ENCODE results near the gene SBNO2. TPM values are rescaled to one million over a fixed set of nuclear protein-coding genes. Genes with fewer than 3 reads are reported as not detected.

Gene SBNO2
- total RNA-seq, 1 donor from 2014 or later = 65.5 TPM

- no peak for DNase-seq
- Mint-ChIP-seq H3K9me3 (ENCODE audit: unreplicated experiment) (peaks cover 8% of the 10 kb centered on the region), H3K27me3 (ENCODE audit: unreplicated experiment) (peaks cover 2% of the 10 kb centered on the region), H3K36me3 (ENCODE audit: unreplicated experiment) (peaks cover 11% of the 10 kb centered on the region), H3K4me3 (ENCODE audit: unreplicated experiment) (no peak overlapping the region), H3K4me1 (ENCODE audit: low read depth, unreplicated experiment) (peaks cover 1% of the 10 kb centered on the region), H3K27ac (ENCODE audit: unreplicated experiment) (no peak overlapping the region)
- no peak for TF ChIP-seq CTCF (IDR thresholded peaks at IDR 0.05; ENCODE audit: partially characterized antibody, unreplicated experiment)
Observed at GRCh38 chr19:1062387-1063029, 111.6 kb downstream of the SBNO2 start.

DNA sequence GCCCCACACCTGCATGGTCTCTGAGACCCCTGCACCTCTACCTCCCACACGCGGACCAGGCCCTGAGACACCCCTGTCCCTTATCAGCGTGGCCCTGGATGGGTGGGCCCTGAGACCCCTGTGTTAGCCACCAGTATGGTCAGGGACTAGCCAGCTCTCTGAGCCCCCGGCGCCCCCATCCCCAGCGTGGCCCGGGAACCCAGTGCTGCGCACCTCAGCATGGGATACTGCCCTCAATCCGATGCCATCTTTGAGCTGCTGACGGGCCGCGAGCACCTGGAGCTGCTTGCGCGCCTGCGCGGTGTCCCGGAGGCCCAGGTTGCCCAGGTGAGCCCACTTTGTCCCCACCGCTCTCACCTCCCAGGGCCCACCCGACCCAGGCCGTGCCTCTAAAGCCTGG, 112.1 kb downstream of the SBNO2 start:
- peaks cover 12% of the 10 kb centered on the region for H3K9me3 Mint-ChIP-seq (ENCODE audit: unreplicated experiment)
- peaks cover 2% of the 10 kb centered on the region for H3K27me3 Mint-ChIP-seq (ENCODE audit: unreplicated experiment)
- peaks cover 16% of the 10 kb centered on the region for H3K36me3 Mint-ChIP-seq (ENCODE audit: unreplicated experiment)
- H3K4me3 Mint-ChIP-seq (ENCODE audit: unreplicated experiment) = no peak overlapping the region
- no peak for DNase-seq
- H3K4me1 Mint-ChIP-seq (ENCODE audit: low read depth, unreplicated experiment) = peaks cover 1% of the 10 kb centered on the region
- no peak overlapping the region for H3K27ac Mint-ChIP-seq (ENCODE audit: unreplicated experiment)
- TF ChIP-seq CTCF (IDR thresholded peaks at IDR 0.05; ENCODE audit: partially characterized antibody, unreplicated experiment) = no peak

- Mint-ChIP-seq H3K27ac (ENCODE audit: unreplicated experiment) (no peak overlapping the region), H3K36me3 (ENCODE audit: unreplicated experiment) (peaks cover 25% of the 10 kb centered on the region), H3K4me1 (ENCODE audit: low read depth, unreplicated experiment) (peaks cover 1% of the 10 kb centered on the region), H3K4me3 (ENCODE audit: unreplicated experiment) (no peak overlapping the region), H3K27me3 (ENCODE audit: unreplicated experiment) (peaks cover 5% of the 10 kb centered on the region), H3K9me3 (ENCODE audit: unreplicated experiment) (peaks cover 18% of the 10 kb centered on the region)
- no peak for DNase-seq
- TF ChIP-seq CTCF (IDR thresholded peaks at IDR 0.05; ENCODE audit: partially characterized antibody, unreplicated experiment) = no peak
Observed at GRCh38 chr19:1060689-1061088, 113.4 kb downstream of the SBNO2 start.

DNA sequence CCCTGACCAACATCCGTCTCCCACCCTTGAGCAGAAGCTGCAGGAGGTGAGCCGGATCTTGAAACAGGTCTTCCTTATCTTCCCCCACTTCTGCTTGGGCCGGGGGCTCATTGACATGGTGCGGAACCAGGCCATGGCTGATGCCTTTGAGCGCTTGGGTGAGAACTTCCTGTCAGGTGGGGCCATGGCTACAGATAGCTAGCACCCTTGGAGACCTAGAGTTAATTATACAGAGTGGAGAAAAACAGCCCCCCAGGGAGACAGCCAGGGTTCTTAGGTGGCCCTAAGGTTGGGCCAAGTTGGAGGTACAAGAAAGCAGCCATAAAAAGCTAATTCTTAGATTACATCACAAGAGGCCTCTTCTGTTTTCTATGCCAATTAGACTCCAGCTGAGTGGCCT, 116.0 kb downstream of the SBNO2 start:
- H3K27me3 Mint-ChIP-seq (ENCODE audit: unreplicated experiment) = peaks cover 3% of the 10 kb centered on the region
- no peaks in the 10 kb centered on the region for H3K4me1 Mint-ChIP-seq (ENCODE audit: low read depth, unreplicated experiment)
- peaks cover 25% of the 10 kb centered on the region for H3K36me3 Mint-ChIP-seq (ENCODE audit: unreplicated experiment)
- H3K27ac Mint-ChIP-seq (ENCODE audit: unreplicated experiment) = no peak overlapping the region
- H3K4me3 Mint-ChIP-seq (ENCODE audit: unreplicated experiment) = no peak overlapping the region
- peaks cover 16% of the 10 kb centered on the region for H3K9me3 Mint-ChIP-seq (ENCODE audit: unreplicated experiment)
- TF ChIP-seq CTCF (IDR thresholded peaks at IDR 0.05; ENCODE audit: partially characterized antibody, unreplicated experiment) = no peak
- DNase-seq = no peak

Other genes with a start within 250 kb of the SBNO2 start
- gene ARID3A, start 248.2 kb downstream of the SBNO2 start, total RNA-seq (ENCODE audit: unreplicated experiment) = 148 TPM
- gene WDR18, start 189.9 kb downstream of the SBNO2 start, total RNA-seq (ENCODE audit: unreplicated experiment) = 52.1 TPM
- gene GRIN3B, start 173.8 kb downstream of the SBNO2 start, total RNA-seq (ENCODE audit: unreplicated experiment) = 0.93 TPM
- 222 TPM for gene TMEM259, start 153.1 kb downstream of the SBNO2 start, total RNA-seq (ENCODE audit: unreplicated experiment)
- gene RNU6-2, start 152.7 kb downstream of the SBNO2 start, total RNA-seq (ENCODE audit: unreplicated experiment) = not detected
- gene CNN2, start 147.7 kb downstream of the SBNO2 start, total RNA-seq (ENCODE audit: unreplicated experiment) = 117 TPM
- gene ABCA7, start 134.2 kb downstream of the SBNO2 start, total RNA-seq (ENCODE audit: unreplicated experiment) = 110 TPM
- 1.7 TPM for gene ARHGAP45, start 107.1 kb downstream of the SBNO2 start, total RNA-seq (ENCODE audit: unreplicated experiment)
- gene POLR2E, start 78.9 kb downstream of the SBNO2 start, total RNA-seq (ENCODE audit: unreplicated experiment) = 140 TPM
- gene GPX4, start 70.3 kb downstream of the SBNO2 start, total RNA-seq (ENCODE audit: unreplicated experiment) = 210 TPM
- gene STK11, start 31.5 kb upstream of the SBNO2 start, total RNA-seq (ENCODE audit: unreplicated experiment) = 48.2 TPM
- 74.7 TPM for gene CBARP, start 63.7 kb upstream of the SBNO2 start, total RNA-seq (ENCODE audit: unreplicated experiment)
- 129 TPM for gene ATP5F1D, start 67.5 kb upstream of the SBNO2 start, total RNA-seq (ENCODE audit: unreplicated experiment)
- gene MIDN, start 74.3 kb upstream of the SBNO2 start, total RNA-seq (ENCODE audit: unreplicated experiment) = 325 TPM
- 341 TPM for gene CIRBP, start 95.1 kb upstream of the SBNO2 start, total RNA-seq (ENCODE audit: unreplicated experiment)
- 17.3 TPM for gene FAM174C, start 101.3 kb upstream of the SBNO2 start, total RNA-seq (ENCODE audit: unreplicated experiment)
- 61.4 TPM for gene EFNA2, start 111.6 kb upstream of the SBNO2 start, total RNA-seq (ENCODE audit: unreplicated experiment)
- 123 TPM for gene NDUFS7, start 209.6 kb upstream of the SBNO2 start, total RNA-seq (ENCODE audit: unreplicated experiment)
- gene GAMT, start 227.3 kb upstream of the SBNO2 start, total RNA-seq (ENCODE audit: unreplicated experiment) = 17.9 TPM
- 135 TPM for gene DAZAP1, start 233.3 kb upstream of the SBNO2 start, total RNA-seq (ENCODE audit: unreplicated experiment)